Esophagus squamous epithelium (tissue), 4 donors: ENCODE data around the gene GPC1.

Source experiments
- CTCF ChIP-seq, 6 experiments: fragments of 450-650 bp in 4 of 6; fragments of 200-600 bp in 2 of 6; sonication (generic) in 2 of 6; IDR thresholded peaks; one replicate each; pipeline ENCODE4 v1.5.1; 2016 to 2019; ENCODE audit warnings: antibody characterized with exemption in 6 of 6, mild to moderate bottlenecking in 4 of 6, moderate library complexity in 4 of 6
- POLR2A ChIP-seq, 4 donors: fragments of 450-650 bp; IDR thresholded peaks; one replicate each; pipeline ENCODE4 v1.6.1; 2017; ENCODE audit warnings: antibody characterized with exemption in 4 of 4, mild to moderate bottlenecking in 4 of 4, moderate library complexity in 3 of 4

GRCh38 chr2:240514631-240515030 is 79.2 kb downstream of the GPC1 start:
- TF ChIP-seq CTCF (IDR thresholded peaks at IDR 0.05) (no peak), POLR2A (IDR thresholded peaks at IDR 0.05) (no peak)
